SJSA1 (cell line): ENCODE results near the gene RASA3. TPM values are rescaled to one million over a fixed set of nuclear protein-coding genes. Genes with fewer than 3 reads are reported as not detected.

Source experiments
- DNase-seq, 2 experiments: peaks; one replicate each; pipeline ENCODE4 v3.0.0-alpha.2; 2015 to 2020; ENCODE audit warnings: low spot score in 2 of 2, low read depth in 1 of 2
- H3K27ac ChIP-seq: fragments of 250-450 bp; sonication (Bioruptor Pico); 2 replicates; pipeline ENCODE4 v1.5.1; 2020; ENCODE audit warnings: mild to moderate bottlenecking, moderate library complexity
- H3K27me3 ChIP-seq: fragments of 250-450 bp; sonication (Bioruptor Pico); replicated peaks from 2 replicates; pipeline ENCODE4 v1.5.1; 2020; ENCODE audit warnings: mild to moderate bottlenecking, moderate library complexity
- H3K36me3 ChIP-seq: fragments of 250-450 bp; sonication (Bioruptor Pico); 2 replicates; pipeline ENCODE4 v1.5.1; 2020; ENCODE audit warnings: mild to moderate bottlenecking
- H3K4me1 ChIP-seq: fragments of 250-450 bp; sonication (Bioruptor Pico); replicated peaks from 2 replicates; pipeline ENCODE4 v1.6.1; 2021; ENCODE audit warnings: mild to moderate bottlenecking
- H3K4me3 ChIP-seq: fragments of 250-450 bp; sonication (Bioruptor Pico); 2 replicates; pipeline ENCODE4 v1.5.1; 2020; ENCODE audit warnings: mild to moderate bottlenecking
- H3K9me3 ChIP-seq: fragments of 250-450 bp; sonication (Bioruptor Pico); replicated peaks from 2 replicates; pipeline ENCODE4 v1.5.1; 2020; ENCODE audit warnings: mild to moderate bottlenecking
- total RNA-seq: library from RNA; depleted of rRNA; stranded (reverse); fragments of >200 nt; shearing (Covaris generic); gene quantifications from 2 replicates; pipeline ENCODE4 v1.2.3, GENCODE V29; 2014

Gene RASA3
- total RNA-seq, 1 experiment from 2014 or later: 19.8 TPM

DNA sequence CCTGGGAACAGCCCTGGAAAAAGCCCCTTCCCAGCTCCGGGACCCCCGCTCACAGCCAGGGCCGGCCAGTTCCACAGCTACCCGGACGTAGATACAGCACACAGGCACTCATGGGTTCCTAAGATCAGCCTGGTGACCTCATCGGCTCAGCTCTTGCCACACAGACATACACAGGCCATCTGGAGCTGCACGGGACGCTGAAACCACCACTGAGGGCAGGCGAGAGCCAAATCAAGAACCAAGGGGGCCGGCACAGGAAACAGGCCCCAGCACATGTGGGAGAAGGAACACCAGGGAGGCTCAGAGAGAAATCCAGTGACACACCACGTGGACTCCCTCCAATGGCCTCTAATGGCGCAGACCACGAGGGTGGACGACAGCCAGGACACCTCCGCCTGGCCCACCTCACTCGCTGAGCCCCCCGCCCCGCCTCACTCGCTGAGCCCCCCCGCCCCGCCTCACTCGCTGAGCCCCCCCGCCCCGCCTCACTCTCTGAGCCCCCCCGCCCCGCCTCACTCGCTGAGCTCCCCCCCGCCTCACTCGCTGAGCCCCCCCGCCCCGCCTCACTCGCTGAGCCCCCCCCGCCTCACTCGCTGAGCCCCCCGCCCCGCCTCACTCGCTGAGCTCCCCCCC lies 88.9 kb downstream of the RASA3 start:
- peak; percentile 83 to 93 for DNase-seq
- Histone ChIP-seq H3K4me3 (peak overlapping the region; percentile 9), H3K27me3 (no peaks in the 10 kb centered on the region), H3K9me3 (no peaks in the 10 kb centered on the region), H3K36me3 (peaks cover 22% of the 10 kb centered on the region), H3K4me1 (peaks cover 14% of the 10 kb centered on the region), H3K27ac (peak overlapping the region; percentile 45)

DNA sequence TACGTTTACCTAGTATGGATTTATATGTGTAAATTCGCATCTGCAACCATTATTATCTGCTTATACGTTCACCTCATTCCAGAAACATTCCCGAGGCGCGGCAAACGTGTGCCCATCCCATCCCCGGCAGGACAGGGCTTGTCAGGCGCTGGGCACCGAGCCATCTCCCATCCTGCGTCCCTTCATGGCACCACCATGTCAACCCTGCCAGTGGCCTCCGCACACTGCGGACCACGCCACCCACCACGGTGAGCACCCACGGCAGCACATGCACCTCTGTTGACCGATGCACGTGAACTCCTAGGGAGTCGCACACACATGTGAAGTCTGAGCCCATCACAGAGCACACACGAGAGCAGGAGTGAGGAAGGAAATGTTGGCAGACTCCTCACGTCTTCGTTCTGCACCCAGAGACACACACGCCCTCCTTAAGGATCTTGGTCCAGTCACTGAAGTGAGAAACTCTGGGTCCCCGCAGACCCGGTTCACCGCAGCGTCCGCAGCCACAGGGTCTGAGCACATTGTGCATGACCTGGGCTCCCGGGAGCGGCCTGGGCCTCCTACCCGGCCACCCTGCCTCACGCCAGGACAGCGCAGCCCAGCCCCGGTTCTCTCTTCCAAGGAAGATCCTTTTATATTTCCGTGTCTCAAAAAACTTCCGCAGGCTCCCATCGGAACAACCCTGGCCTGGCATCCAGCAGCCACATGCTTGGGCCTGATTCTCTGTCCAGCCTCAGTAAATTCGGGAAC lies 90.2 kb downstream of the RASA3 start:
- H3K9me3 ChIP-seq: no peaks in the 10 kb centered on the region
- no peak overlapping the region for H3K4me3 ChIP-seq
- no peak for DNase-seq
- H3K4me1 ChIP-seq: peaks cover 14% of the 10 kb centered on the region
- peaks cover 23% of the 10 kb centered on the region for H3K36me3 ChIP-seq
- no peak overlapping the region for H3K27ac ChIP-seq
- no peaks in the 10 kb centered on the region for H3K27me3 ChIP-seq

DNA sequence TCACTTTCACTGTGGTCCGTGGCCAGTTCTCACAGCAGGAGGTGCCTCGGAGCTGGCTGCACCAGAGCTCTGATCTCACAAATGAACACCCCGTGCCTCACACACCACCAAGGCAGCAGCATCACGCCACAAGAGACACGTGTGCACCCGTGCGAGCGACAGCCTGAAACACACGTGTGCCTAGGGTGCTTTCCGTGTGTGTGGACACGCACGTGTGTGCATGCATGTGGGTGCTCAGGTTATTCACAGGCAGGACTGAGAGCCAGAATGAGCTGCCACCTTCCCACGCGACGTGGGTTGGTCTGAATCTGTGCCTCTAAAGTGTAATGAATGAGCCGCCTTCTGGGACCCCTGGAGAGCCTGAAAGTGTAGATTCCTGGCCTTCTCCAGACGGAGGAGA lies 90.9 kb downstream of the RASA3 start:
- Histone ChIP-seq H3K36me3 (peaks cover 27% of the 10 kb centered on the region), H3K27me3 (no peaks in the 10 kb centered on the region)
- DNase-seq: no peak

DNA sequence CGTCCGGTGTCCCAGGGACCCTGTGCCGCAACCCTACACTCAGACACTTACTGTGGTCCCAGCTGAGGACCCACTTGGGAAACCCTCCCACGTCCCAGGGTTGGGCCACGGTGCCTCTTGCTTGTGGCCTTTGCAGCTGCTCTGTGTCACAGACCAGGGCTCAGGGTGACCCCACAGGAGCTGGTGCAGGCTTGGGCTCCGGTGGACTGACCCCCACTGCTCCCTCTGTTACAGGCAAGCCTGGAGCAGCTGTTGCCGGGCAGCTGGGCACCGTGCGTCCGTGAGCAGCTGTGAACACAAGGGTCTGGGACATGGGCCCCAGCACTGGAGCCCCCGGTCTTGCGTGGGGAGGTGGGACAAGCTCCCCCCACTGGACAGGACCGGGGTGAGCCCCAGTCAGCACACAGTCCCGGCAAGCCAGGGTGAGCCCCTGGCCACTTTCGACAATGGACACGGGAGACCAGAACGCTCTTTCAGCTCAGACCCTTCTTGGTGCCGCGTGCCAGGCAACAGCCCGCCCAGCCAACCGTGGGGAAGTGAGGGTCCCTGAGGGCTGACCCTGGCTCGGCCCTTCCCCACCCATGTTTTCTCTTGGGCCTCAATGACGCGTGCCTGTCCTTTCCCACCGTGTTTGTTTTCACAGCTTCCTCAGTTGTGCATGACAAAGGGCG lies 92.8 kb downstream of the RASA3 start:
- Histone ChIP-seq H3K27ac (no peak overlapping the region), H3K27me3 (no peaks in the 10 kb centered on the region), H3K9me3 (no peaks in the 10 kb centered on the region)

More for the DNA sequence above, 90.9 kb downstream of the RASA3 start:
- Histone ChIP-seq H3K9me3 (no peaks in the 10 kb centered on the region), H3K4me1 (peaks cover 21% of the 10 kb centered on the region), H3K4me3 (no peak overlapping the region), H3K27ac (no peak overlapping the region)

DNA sequence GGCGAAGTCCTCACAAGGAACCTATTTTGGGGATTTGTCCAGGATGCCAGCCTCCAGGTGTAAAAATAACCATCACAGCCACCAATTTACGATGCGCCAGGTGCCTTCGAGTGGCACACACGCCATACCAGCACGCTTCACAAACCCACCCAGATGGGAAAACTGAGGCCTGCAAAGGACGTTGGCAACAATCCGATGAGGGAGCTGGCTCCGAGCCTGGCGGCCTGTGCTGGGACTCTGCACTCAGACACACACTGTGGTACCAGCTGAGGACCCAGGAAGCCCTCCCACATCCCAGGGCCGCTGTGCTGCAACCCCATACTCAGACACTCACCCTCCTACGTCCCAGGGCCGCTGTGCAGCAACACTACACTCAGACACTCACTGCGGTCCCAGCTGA lies 93.5 kb downstream of the RASA3 start:
- H3K27ac ChIP-seq: no peak overlapping the region

More for the DNA sequence above, 92.8 kb downstream of the RASA3 start:
- DNase-seq: no peak
- Histone ChIP-seq H3K4me3 (no peak overlapping the region), H3K36me3 (peaks cover 26% of the 10 kb centered on the region), H3K4me1 (peaks cover 23% of the 10 kb centered on the region)

DNA sequence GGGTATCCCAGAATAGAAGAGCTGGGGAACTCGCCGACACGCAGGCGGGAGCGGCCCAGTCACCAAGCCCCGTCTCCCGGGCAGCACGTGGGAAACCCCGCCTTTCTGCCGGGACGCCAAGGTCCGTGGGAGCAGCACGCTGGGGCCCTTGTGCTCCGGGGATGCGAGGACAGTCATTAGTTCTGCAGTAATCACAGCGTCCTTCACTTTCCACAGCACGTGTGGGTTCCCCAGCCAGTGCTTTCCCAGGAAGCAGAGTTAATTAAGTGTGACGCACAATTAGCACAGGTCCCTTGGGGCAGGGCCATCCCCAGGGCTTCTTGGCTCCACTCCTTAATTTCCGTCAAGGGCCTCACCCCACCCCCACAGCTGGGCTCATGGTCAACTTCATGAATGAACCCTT lies 94.2 kb downstream of the RASA3 start:
- H3K4me1 ChIP-seq: peaks cover 30% of the 10 kb centered on the region
- no peak for DNase-seq
- no peaks in the 10 kb centered on the region for H3K9me3 ChIP-seq
- no peaks in the 10 kb centered on the region for H3K27me3 ChIP-seq
- no peak overlapping the region for H3K27ac ChIP-seq
- H3K4me3 ChIP-seq: no peak overlapping the region
- peaks cover 26% of the 10 kb centered on the region for H3K36me3 ChIP-seq

More for the DNA sequence above, 93.5 kb downstream of the RASA3 start:
- no peaks in the 10 kb centered on the region for H3K9me3 ChIP-seq
- H3K36me3 ChIP-seq: peaks cover 26% of the 10 kb centered on the region
- H3K4me3 ChIP-seq: no peak overlapping the region
- H3K4me1 ChIP-seq: peaks cover 29% of the 10 kb centered on the region
- no peaks in the 10 kb centered on the region for H3K27me3 ChIP-seq
- DNase-seq: no peak

DNA sequence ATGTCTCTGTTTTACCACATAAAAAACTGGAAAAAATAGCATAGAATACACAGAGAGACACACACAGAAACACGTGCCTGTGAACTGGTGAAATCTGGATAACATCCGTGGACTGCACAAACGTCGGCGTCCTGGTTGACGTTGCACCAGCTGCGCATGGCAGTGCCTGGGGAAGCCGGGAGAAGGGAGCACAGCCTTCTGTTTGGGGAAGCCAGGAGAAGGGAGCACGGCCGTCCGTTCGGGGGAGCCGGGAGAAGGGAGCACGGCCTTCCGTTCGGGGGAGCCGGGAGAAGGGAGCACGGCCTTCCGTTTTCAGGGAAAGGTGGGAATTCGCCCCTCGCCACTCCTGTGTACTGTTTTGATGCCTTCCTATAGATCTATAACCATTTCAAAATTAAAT lies 94.7 kb downstream of the RASA3 start:
- Histone ChIP-seq H3K4me3 (no peak overlapping the region), H3K36me3 (peaks cover 21% of the 10 kb centered on the region), H3K4me1 (peaks cover 25% of the 10 kb centered on the region), H3K27ac (no peak overlapping the region), H3K27me3 (no peaks in the 10 kb centered on the region), H3K9me3 (no peaks in the 10 kb centered on the region)
- DNase-seq: no peak

DNA sequence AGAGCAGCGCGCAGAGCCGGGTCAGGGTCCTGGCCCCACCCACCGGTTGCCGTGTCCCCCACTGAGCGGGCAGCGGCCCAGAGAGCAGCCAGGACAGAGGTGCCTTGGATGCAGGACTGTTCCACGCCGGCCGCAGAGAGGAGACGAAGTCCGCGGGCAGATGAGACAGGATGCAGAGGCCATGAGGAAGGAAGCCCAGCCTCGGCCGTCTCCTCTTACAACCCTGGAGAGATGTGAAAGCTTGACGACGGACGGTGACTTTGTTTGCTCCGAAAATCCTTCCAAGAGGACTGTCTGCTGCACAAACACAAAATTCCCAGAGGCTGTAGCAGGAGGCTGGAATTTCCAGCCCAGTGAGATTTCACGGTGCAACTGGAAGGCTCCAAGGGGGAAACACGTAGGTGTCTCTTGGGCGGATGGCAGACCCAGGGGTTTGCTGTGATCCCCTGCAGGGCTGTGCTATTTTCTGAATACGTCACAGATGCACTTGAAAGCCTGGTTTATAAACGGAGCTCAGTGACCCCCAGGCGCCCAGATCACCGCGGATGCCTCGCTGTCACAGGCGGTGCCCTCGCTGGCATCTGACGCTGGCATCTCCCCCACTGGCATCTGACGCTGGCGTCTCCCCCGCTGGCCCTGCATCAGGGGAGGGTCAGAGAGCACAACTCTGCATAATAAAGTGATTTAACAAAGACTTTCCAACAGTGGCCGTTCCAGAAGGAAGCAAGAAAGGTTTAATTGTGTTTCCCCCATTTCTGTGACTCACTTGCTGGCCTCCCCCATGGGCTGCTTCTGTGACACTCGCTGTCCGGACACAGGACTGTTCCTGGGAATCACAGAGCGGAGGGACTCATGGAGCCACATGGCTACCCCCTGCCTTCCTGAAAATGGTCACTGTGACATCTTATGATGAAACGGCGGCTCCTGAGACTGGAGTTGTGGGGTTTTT lies 96.6 kb downstream of the RASA3 start:
- Histone ChIP-seq H3K27me3 (no peaks in the 10 kb centered on the region), H3K36me3 (peaks cover 17% of the 10 kb centered on the region), H3K9me3 (no peaks in the 10 kb centered on the region), H3K4me1 (peaks cover 38% of the 10 kb centered on the region), H3K27ac (no peak overlapping the region), H3K4me3 (no peak overlapping the region)
- no peak for DNase-seq

DNA sequence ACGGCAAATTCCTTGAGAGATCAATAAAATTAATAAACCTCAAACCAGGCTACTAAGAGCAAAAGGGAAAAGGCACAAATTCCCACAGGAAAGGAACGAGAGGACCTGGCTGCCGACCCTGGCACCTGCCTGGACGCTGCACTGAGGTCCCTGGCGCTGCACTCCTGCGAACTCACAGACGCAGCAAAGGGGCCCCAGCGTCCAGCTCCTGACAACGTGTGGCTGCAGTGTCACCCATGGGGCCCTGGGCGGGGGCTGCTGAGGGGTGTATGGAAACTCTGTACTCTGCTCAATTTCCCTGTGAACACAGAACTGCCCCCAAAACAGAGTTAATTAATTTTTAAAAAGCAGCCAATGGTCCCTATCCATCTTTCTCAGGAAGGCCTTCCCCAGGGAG lies 97.2 kb downstream of the RASA3 start:
- Histone ChIP-seq H3K27me3 (no peaks in the 10 kb centered on the region), H3K4me1 (peaks cover 38% of the 10 kb centered on the region), H3K9me3 (no peaks in the 10 kb centered on the region), H3K4me3 (no peak overlapping the region), H3K36me3 (peaks cover 17% of the 10 kb centered on the region), H3K27ac (no peak overlapping the region)
- DNase-seq: no peak

DNA sequence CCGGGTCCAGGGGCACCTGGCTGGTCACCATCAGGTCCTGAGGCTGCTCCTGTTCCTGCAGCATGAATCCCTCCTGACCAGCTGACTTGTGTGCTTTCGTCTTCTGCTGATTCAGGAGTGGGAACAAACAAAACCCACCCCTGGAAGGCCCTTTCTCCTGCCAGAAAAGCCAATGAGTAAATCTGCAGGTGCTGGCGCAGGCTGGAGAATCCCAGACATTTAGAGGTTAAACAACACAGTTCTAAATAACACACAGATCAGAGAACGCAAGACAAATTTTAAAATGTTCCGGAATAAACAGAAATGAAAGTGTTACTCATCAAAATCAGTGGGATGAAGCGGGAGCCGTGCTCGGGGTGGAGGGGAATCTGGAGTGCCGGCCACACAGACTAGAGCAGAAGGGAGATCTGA lies 97.9 kb downstream of the RASA3 start:
- Histone ChIP-seq H3K27me3 (no peaks in the 10 kb centered on the region), H3K9me3 (no peaks in the 10 kb centered on the region), H3K4me1 (peaks cover 38% of the 10 kb centered on the region), H3K4me3 (no peak overlapping the region), H3K27ac (0 out of 2 replicates have a peak overlapping the region, but pooled peaks have one; percentile 29), H3K36me3 (peaks cover 17% of the 10 kb centered on the region)
- peak in 1 of 2 experiments; percentile 24 for DNase-seq

DNA sequence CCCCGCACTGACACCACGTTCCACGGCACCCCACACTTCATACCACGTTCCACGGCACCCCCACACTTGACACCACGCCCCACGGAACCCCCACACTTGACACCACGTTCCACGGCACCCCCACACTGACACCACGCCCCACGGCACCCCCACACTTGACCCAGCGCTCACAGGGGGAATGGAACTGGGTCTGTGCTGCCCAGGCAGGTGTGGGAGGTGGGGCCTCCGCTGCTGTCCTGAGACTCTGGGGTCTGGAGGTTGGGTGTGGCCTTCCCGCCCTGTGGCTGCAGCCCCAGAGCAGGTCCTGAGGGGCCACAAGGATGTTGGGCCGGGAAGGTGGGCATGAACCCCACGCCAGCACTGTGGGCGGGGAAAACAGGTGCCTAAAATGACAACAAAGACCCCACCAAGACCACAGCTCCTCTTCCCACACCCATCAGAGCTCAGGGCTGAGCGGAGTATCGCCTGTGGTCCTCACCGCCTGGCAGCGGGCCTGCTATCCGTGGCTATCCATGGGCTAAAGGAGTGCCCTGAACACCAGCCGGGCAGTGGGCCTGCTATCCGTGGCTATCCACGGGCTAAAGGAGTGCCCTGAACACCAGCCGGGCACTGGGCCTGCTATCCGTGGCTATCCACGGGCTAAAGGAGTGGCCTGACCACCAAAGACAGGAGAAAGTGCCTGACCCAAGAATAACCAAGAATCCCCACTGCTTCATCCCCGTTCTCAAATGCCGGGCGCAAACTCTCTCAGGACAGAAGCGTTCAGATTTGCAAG lies 98.7 kb downstream of the RASA3 start:
- no peaks in the 10 kb centered on the region for H3K27me3 ChIP-seq
- peak in 1 of 2 experiments; percentile 19 for DNase-seq

DNA sequence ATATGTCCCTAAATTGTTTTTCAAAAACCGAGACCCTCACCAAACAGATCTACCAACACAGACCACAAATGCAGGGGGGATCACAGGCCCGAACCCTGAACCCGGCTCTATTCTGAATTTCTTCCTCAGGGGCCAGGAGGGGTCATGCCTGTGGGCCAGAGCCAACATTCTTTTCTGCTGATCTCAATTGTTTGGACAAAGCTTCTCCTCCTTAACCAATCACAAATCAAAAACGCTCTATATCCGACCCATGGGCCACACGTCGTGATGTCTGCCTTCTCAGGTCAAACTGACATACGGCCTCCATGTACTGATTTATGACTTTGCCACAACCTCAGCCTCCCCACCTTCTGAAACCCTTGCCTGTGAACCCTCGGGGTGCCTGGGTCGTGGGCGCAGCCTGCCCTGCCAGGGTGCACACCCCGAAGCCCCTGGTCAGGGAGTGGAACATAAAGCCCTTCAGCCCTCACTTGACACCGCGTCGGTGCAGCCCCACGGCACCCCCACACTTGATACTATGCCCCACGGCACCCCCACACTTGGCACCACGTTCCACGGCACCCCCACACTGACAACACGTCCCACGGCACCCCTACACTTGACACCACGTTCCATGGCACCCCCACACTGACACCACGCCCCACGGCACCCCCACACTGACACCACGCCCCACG lies 100.2 kb downstream of the RASA3 start:
- DNase-seq: peak; percentile 69 to 70

More for the DNA sequence above, 98.7 kb downstream of the RASA3 start:
- Histone ChIP-seq H3K27ac (0 out of 2 replicates have a peak overlapping the region, but pooled peaks have one; percentile 29), H3K4me1 (peaks cover 38% of the 10 kb centered on the region), H3K36me3 (peaks cover 17% of the 10 kb centered on the region), H3K4me3 (no peak overlapping the region), H3K9me3 (no peaks in the 10 kb centered on the region)

More for the DNA sequence above, 100.2 kb downstream of the RASA3 start:
- Histone ChIP-seq H3K27me3 (no peaks in the 10 kb centered on the region), H3K9me3 (no peaks in the 10 kb centered on the region), H3K36me3 (peaks cover 22% of the 10 kb centered on the region), H3K27ac (peak overlapping the region; percentile 65), H3K4me1 (peaks cover 44% of the 10 kb centered on the region), H3K4me3 (no peak overlapping the region)
